ENCODE measurements around the gene TMEM121B.

DNA sequence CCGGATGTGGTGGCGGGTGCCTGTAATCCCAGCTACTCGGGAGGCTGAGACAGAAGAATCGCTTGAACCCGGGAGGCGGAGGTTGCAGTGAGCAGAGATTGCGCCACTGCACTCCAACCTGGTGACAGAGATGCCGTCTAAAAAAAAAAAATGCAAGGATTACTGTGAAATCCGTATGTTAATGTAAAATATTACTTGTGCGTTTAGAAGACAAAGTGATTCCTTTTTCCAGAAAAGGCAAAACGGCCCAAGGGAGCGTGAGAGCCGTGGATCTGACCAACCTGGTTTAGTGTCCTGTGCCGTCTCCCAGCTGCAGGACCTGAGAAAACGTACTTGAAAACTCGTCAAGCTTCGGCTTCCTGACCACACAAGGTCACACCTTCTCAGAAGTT lies 37.0 kb upstream of the TMEM121B start:
- TF ChIP-seq, protein P1, sequence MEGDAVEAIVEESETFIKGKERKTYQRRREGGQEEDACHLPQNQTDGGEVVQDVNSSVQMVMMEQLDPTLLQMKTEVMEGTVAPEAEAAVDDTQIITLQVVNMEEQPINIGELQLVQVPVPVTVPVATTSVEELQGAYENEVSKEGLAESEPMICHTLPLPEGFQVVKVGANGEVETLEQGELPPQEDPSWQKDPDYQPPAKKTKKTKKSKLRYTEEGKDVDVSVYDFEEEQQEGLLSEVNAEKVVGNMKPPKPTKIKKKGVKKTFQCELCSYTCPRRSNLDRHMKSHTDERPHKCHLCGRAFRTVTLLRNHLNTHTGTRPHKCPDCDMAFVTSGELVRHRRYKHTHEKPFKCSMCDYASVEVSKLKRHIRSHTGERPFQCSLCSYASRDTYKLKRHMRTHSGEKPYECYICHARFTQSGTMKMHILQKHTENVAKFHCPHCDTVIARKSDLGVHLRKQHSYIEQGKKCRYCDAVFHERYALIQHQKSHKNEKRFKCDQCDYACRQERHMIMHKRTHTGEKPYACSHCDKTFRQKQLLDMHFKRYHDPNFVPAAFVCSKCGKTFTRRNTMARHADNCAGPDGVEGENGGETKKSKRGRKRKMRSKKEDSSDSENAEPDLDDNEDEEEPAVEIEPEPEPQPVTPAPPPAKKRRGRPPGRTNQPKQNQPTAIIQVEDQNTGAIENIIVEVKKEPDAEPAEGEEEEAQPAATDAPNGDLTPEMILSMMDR (IDR thresholded peaks at IDR 0.05; ENCODE audit: insufficient read depth, low read depth, low read length): no peak
- no peak for TF ChIP-seq EZH2 (IDR thresholded peaks at IDR 0.05; ENCODE audit: insufficient read depth, low read length)
